Stimulated activated CD4-positive, alpha-beta T cell treated with anti-CD3 and anti-CD28 coated beads, TNF-alpha, amount 100 ng/mL, for 48 hours (primary cell): ENCODE data around the gene PRMT7.

Experiments used
- DNase-seq, 3 donors: peaks; one replicate each; pipeline ENCODE4 v3.0.0-alpha.2; 2020; ENCODE audit warnings: low read depth in 3 of 3

PRMT7 gene

GRCh38 chr16:68310774-68311511, at the start of gene PRMT7, which contains the start of gene SLC7A6OS:
Gene PRMT7 (plus strand): TSS chr16:68311019. CDS start chr16:68315980, 4,961 bp downstream.
Gene SLC7A6OS (minus strand): TSS chr16:68310946. CDS start chr16:68310926, 20 bp downstream.
- DNase-seq: peak; percentile 82 to 90 (median 87)

GRCh38 chr16:68263559-68264127, 47.2 kb upstream of the PRMT7 start:
- no peak for DNase-seq

GRCh38 chr16:68264128-68265077, 46.4 kb upstream of the PRMT7 start, which contains the start of gene SLC7A6:
Gene SLC7A6 (plus strand): TSS chr16:68264526. CDS start chr16:68274727, 10,201 bp downstream.
- DNase-seq: peak; percentile 77 to 83 (median 82)

GRCh38 chr16:68265078-68265920, 45.5 kb upstream of the PRMT7 start:
- peak in 1 of 3 donors; percentile 35 for DNase-seq

DNA sequence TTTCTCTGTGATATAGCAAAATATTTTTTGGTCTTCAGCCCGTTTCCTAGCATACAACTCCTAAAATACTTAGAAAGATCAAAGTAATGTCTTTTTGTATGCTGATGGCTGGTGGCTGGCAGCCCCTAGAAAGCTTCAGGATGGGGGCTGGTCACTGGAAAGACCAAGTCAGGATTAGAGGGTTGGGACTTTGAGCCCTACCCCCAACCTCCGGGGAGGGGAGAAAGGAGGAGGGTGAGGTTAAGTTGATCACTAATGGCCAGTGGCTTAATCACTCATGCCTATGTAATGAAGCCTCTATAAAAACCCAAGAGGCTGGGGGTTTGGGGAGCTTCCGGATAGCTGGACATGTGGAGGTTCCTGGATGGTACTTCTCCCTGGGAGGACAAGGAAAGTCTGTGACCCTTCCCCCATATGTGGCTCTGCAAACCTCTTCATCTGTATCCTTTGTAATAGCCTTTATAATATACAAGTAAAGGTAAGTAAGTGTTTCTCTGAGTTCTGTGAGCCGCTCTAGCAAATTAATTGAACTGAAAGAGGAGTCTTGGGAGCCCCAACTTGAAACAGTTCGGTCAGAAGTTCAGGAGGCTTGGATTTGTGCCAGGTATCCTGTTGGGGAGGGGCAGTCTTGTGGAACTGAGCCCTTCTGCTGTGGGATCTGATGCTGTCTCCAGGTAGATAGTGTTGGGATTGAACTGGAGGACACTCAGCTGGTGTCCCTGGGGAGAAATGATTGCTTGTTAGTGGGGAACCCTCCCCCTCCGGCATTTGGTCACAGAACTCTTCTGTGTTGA, 43.0 kb upstream of the PRMT7 start:
- no peak for DNase-seq

DNA sequence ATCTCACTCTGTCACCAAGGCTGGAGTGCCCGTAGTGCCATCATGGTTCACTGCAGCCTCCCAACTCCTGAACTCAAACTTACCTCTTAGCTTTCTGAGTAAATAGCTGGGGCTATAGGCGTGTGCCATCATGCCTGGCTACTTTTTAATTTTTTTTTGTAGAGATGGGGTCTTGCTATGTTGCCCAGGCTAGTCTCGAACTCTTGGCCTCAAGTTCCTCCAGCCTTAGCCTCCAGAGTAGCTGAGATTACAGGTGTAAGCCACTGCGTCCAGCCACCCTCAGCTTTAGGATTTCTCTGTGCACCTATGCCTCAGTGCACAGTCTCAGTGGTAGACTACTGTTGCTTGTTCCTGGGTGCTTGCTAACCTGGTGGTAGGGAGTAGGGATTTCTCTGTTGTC, 41.0 kb upstream of the PRMT7 start:
- DNase-seq: no peak

DNA sequence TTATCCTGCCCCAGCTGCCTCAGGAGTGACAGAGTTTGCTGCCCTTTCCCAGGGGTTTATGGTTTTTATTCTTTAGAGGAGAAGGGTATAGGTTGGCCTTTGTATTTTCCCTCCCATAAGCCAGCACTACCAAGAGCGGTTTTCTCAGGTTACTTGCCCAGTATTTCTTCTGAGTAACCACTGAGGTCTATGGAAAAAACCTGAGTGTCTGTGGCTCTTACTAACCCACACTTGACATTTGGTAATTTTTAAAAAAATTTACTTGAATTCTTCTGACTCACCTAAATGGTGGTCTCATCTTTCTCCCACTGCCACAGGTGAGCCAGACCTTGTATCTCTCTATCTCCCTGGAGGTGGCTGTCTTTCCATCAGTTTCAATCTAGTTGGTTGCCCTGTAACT, 40.5 kb upstream of the PRMT7 start:
- no peak for DNase-seq

- no peak for DNase-seq
Measured at GRCh38 chr16:68272507-68273209, 38.2 kb upstream of the PRMT7 start.

DNA sequence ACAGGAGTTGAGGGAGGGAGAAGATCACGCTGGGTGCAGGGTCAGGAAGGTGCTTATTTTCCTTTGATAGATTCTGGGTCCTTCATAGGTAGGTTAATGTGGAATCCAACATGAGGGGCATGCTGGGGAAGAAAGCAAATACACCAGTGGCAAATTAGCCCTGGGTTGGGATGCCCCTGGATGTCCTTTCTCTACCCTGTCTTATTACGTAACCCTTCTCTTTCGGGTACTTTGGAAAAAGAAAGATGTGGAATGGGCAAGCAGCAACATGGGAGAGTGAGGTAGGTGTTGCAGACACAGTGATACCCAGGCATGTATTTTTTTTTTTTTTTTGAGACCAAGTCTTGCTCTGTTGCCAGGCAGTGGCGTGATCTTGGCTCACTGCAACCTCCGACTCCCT, 37.4 kb upstream of the PRMT7 start:
- no peak for DNase-seq

DNA sequence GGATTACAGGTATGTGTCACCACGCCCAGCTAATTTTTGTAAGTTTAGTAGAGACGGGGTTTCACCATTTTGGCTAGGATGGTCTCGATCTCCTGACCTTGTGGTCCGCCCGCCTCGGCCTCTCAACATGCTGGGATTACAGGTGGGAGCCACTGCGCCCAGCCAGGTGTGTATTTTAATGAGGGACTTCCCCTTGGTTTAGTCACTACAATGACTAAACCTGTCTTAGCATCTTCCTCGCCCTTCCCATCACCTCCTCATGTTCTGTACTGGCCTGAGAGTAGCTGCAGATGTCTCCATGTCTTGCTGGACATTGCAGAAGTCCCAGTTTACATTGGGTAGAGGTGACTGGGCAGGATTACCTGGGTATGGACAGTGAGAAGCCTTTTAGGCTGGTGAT, 36.9 kb upstream of the PRMT7 start:
- DNase-seq: no peak

DNA sequence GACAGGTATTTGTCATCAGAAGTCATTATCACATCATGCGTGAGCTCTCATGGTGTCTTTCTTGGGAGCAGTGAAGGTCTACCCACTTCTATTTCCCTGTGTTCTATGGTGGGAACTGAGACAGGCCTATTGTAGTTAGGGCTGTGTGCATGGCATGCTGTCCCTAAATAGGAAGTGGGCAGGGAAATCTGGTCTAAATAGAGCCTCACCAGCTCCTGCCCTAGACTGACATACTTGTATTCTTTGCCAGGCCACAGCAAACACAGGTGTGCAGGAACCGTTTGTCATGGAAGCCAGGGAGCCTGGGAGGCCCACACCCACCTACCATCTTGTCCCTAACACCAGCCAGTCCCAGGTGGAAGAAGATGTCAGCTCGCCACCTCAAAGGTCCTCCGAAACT, 36.4 kb upstream of the PRMT7 start:
- DNase-seq: no peak

DNA sequence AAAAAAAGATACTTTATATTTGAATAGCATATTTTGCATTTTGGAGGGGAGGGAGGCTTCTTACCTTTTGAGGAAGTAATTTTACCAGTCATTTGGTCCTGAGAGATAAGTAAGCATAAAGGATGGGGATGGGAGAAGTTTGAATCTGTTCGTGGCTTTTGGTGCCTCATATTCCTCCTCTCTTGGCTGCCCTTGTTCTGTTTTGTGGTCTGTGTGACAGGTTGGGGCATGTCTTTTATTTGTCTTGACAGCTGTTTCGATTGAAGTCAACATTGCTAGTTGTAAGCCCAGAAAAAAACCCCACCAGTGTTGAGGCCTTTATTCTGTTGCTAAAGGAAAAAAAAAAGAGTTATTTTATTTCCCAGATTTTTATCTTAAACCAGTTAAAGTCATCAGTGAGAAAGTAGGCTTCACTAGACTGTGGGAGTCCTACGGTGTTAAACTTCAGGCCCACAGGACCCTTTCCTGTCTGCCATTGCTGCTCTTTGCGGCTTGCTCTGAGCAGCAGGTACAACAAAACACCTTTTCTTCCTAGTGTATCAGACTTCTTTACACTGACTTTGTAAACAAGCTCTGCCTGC, 35.1 kb upstream of the PRMT7 start:
- DNase-seq: no peak

DNA sequence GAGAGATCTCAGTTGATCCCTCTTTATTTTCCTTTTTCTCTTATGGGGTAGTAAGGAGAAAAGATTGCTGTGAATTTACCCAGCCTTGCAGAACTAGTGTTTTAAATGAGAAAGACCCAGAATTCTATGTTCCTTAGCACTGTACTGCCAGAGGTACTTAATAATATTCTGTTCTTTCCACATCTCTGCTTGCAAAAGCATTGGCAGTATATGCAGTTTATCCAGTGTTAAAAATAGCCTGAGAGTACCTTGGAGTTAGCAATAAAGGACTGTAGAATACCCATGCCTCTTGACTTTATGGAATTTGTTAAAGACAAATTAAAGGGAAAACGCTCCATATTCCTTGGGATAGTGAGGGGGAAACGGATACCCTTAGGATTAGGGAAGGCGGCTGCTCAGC, 34.6 kb upstream of the PRMT7 start:
- DNase-seq: no peak

DNA sequence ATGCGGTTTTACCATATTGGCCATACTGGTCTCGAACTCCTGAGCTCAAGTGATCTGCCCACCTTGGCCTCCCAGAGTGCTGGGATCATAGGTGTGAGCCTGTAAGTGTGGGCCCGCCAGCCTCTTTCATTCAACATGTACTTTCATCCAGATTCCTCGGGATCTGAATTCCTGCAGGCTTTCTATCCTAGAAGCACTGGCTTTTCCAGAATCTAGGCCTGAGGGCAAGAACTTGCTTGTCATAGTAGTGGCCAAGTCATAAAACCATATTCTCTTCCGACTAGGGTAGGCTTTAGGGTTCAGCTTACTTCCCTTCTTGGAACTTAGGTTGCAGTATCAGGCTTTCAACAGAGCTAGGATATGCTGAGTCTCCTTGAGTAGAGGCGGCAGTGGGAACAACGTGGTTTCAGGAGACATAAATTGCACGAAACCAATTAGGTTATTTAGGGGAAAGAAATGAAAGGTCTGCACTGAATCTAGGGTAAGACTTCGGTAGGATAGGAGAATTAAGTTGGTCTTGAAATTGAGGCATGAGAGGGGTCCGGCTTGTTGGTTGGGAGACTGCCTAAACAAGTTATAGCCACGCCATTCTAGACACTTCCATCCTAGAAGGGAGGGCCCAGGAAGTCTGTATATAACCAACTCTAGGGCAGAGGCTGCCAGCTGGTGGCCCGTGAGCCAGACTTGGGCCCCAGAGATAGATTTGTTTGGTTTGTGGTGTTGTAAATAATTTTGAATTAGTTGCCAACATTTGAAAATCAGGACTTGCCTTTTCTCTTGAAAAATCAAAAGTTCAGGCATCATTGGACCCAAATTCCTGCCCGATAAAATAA, 30.9 kb upstream of the PRMT7 start:
- DNase-seq: no peak

DNA sequence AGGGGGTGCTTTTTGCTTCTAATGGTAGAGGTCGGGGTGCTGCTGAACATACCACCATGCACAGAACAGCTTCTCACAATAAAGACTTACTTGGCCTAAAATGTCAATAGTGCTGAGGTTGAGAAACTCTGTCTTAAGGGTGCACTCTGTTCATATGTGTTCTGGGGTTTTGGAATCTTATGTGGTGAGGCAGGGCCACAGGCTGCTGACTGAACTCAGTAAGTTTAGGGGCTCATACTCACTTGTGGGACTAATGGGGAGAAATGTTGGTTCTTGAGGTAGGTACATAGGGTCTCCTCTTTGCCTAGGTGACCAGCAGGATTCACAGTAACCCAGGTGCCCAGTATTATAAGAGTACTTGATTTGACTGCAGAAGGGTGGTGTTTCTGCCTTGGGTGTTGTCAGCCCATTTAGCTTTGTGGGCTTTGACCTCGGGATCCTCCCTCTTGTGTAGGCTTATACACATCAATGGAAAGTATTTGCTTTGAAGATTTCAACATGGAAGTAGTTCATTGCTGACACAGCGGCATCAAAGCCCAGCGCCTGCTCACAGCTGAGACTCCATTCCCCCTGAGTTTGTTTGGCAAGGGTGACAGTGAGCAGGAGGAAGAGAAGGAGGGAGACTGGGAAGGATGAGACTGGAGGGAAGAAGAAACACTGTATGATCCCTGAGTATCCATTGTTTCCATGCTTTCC, 29.3 kb upstream of the PRMT7 start:
- DNase-seq: no peak

DNA sequence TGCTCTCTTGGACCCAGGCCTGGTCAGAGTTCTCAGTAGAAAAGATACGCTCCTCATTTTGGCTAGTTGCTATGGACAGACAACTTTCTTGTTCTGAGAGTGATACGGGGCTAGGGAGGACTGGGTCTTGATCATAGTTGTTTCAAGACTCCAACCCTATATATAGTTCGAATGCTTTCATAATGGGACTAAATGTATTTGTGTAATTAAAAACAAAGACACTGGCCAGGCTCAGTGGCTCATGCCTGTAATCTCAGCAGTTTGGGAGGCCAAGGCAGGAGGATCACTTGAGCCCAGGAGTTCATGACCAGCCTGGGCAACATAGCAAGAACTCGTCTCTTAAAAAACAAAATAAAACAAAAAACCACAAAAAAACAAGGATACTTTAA, 28.8 kb upstream of the PRMT7 start:
- no peak for DNase-seq

DNA sequence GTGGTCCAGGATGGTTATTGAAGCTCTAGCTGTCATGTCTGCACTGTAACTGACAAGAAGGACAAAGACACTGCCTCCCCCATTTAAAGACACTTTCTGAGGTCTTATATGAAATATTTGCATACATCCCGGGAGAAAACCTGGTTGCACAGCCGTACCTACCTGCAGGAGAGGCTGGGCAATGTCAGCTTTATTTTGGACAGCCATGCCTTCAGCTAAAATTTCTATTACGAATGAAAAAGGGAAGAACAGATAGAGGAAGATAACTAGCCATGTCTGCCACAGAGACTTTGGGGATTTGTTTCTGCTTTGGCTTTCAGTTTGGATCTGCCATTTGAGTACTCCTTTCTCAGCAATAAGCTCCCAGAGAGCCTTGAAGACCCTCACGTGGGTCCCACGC, 27.5 kb upstream of the PRMT7 start:
- no peak for DNase-seq
